Right ventricle myocardium inferior (tissue), 1 donor: ENCODE results near the gene C15orf61. TPM values are rescaled to one million over a fixed set of nuclear protein-coding genes. Genes with fewer than 3 reads are reported as not detected.

Experiments used
- ATAC-seq: fragments of 200-7000 bp; cut with Tn5 transposase; one replicate; pipeline ENCODE4 v1.9.1; 2020; ENCODE audit warnings: mild to moderate bottlenecking, moderate library complexity
- DNase-seq: peaks from one replicate; pipeline ENCODE4 v3.0.0; 2021; ENCODE audit errors: missing footprints
- intact Hi-C: fragments of 100-400 bp; cut with DNase I; formaldehyde crosslinking; loops from one replicate; pipeline ENCODE4 v1.11.0; 2022
- total RNA-seq: library from RNA; stranded (reverse); fragmentation: NEBNext Ultra II Directional; extraction: Animal tissue kit (Norgen Biotek cat#: 25700); gene quantifications from one replicate; pipeline ENCODE4 v1.2.1, GENCODE V29; 2021
- donor health status: DM: no; HTN: yes; CAD: no; lungs with severe emphysema.

Gene C15orf61
- total RNA-seq, 1 donor from 2014 or later: 11.9 TPM

- intact Hi-C loops: no loop called here
- DNase-seq (no peak), ATAC-seq (no peak)
Observed at GRCh38 chr15:67511606-67512005, 9.3 kb upstream of the C15orf61 start.

GRCh38 chr15:67512140-67512539 is 8.8 kb upstream of the C15orf61 start:
- ATAC-seq (no peak), DNase-seq (no peak)
- intact Hi-C loops: no loop called here

GRCh38 chr15:67512933-67513714 is 7.8 kb upstream of the C15orf61 start:
- ATAC-seq (no peak), DNase-seq (no peak)
- intact Hi-C loops: no loop called here

- DNase-seq (no peak), ATAC-seq (no peak)
- intact Hi-C loops: no loop called here
Observed at GRCh38 chr15:67515090-67515489, 5.8 kb upstream of the C15orf61 start.

- intact Hi-C loops: no loop called here
- ATAC-seq (no peak), DNase-seq (no peak)
Observed at GRCh38 chr15:67515557-67515956, 5.4 kb upstream of the C15orf61 start.

- DNase-seq (peak; percentile 70), ATAC-seq (peak; percentile 5)
- intact Hi-C loops: loop anchor here (2.0 to 10.0 kb wide), 3 partner anchors 22 to 654 kb away; partner anchors contain the start of gene MAP2K5
Observed at GRCh38 chr15:67520321-67521028, 456 bp upstream of the C15orf61 start.

GRCh38 chr15:67521783-67522568 is 1.0 kb downstream of the C15orf61 start:
- intact Hi-C loops: loop anchor here (2.0 to 10.0 kb wide), 3 partner anchors 21 to 653 kb away; partner anchors contain the start of gene MAP2K5
- DNase-seq: no peak
- ATAC-seq: peak; percentile 53

GRCh38 chr15:67523330-67523729 is 2.4 kb downstream of the C15orf61 start:
- intact Hi-C loops: loop anchor here (5.0 to 10.0 kb wide), 2 partner anchors 314 to 651 kb away; no protein-coding TSS in a partner anchor
- DNase-seq: no peak
- no peak for ATAC-seq

GRCh38 chr15:67524235-67524634 is 3.3 kb downstream of the C15orf61 start:
- intact Hi-C loops: loop anchor here (5.0 to 10.0 kb wide), 2 partner anchors 313 to 651 kb away; no protein-coding TSS in a partner anchor
- no peak for DNase-seq
- ATAC-seq: no peak

- intact Hi-C loops: loop anchor here (10.0 kb wide), 1 partner anchor 646 kb away; no protein-coding TSS in a partner anchor
- ATAC-seq: no peak
Observed at GRCh38 chr15:67528513-67528912, 7.6 kb downstream of the C15orf61 start.

GRCh38 chr15:67531379-67531914 is 10.5 kb downstream of the C15orf61 start:
- DNase-seq: no peak
- no peak for ATAC-seq
- intact Hi-C loops: no loop called here

More at GRCh38 chr15:67528513-67528912, 7.6 kb downstream of the C15orf61 start:
- no peak for DNase-seq

GRCh38 chr15:67533873-67534272 is 12.9 kb downstream of the C15orf61 start:
- intact Hi-C loops: no loop called here
- ATAC-seq (no peak), DNase-seq (no peak)

GRCh38 chr15:67534360-67534759 is 13.4 kb downstream of the C15orf61 start:
- intact Hi-C loops: no loop called here
- ATAC-seq (no peak), DNase-seq (no peak)

- ATAC-seq (no peak), DNase-seq (no peak)
- intact Hi-C loops: no loop called here
Observed at GRCh38 chr15:67537771-67538170, 16.8 kb downstream of the C15orf61 start.

GRCh38 chr15:67542420-67543347 is 21.8 kb downstream of the C15orf61 start, which contains the start of gene MAP2K5:
Gene MAP2K5 (plus strand): TSS chr15:67542703. CDS start chr15:67543336, 633 bp downstream.
- DNase-seq (peak; percentile 95), ATAC-seq (peak; percentile 93)
- intact Hi-C loops: loop anchor here (2.0 kb wide), 1 partner anchor 22 kb away; the partner anchor contains the start of gene C15orf61

- intact Hi-C loops: loop anchor here (2.0 kb wide), 1 partner anchor 23 kb away; the partner anchor contains the start of gene C15orf61
- ATAC-seq: peak; percentile 21
- no peak for DNase-seq
Observed at GRCh38 chr15:67543348-67543718, 22.4 kb downstream of the C15orf61 start.

- ATAC-seq (no peak), DNase-seq (no peak)
- intact Hi-C loops: no loop called here
Observed at GRCh38 chr15:67544475-67544874, 23.5 kb downstream of the C15orf61 start.
